Measurements from ENCODE around the gene ZCCHC14.
A peak's percentile ranks its signal among the peaks of the same experiment; 100 is the strongest.
"Not testable (repeated sequence)": the region's sequence is repeated elsewhere in the genome, so short reads cannot be mapped to it uniquely, and the experiment has no call there.

Gene ZCCHC14

DNA sequence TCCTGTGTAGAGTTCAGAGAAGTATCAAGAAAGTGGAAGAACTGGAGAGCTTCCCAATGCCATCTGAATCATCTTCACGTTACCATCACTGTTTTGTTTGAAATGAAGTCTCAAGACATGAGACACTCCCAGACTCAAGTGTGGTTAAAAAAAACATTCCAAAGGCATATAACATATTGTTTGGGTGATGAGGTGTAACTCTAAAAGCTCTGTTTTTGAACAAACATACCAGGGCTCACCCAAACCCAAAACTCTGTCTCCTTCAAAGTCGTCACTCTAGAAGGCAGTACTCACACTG lies 6.3 kb upstream of the ZCCHC14 start:
- DNase-seq (ENCODE audit: low read depth), result peak; percentile 25
- no peak for TF ChIP-seq CTCF (IDR thresholded peaks at IDR 0.05; ENCODE audit: control insufficient read depth, insufficient read depth, low read depth, low read length, missing control alignments)
- H3K4me3 ChIP-seq (ENCODE audit: control insufficient read depth, low read depth, low read length), result no peak overlapping the region

DNA sequence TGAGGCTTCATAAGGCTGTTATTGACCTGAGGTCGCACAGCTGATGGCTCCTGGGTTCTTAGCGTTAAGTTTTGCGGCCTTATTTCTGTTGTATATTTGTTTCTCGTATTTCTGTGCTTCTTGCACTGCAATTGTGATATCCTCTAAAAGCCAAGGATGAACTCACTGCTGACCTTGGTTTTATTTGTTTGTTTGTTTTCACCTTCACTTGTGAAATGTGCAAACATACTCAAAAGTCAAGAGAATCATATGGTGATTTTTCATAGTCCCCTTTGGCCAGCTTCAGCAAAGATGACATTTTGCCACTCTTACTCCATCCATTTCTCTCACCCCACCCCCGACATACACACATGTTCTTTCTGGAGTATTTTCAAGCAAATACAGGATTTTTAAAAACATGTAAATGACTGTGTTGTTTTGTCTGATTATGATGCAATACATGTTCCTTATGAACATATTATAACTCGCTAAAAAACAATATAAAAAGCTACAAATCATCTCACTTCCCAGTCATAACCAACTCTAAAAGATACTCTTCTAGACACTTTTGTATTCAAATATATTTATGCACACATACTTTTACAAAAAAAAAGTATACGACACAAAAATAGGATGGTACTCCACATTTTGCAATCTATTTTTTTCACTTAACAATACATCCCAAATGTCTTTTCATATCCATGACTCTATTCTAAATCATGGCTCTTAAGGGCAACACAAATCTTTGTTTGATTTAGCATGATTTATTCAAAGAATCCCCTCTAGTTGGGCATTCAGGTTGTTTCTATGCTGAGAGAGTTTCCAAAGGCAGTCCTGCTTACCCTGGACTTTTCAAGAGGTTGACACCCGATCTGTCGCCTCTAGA lies 5.7 kb upstream of the ZCCHC14 start:
- DNase-seq (ENCODE audit: low read depth), result no peak
- no peak for TF ChIP-seq CTCF (IDR thresholded peaks at IDR 0.05; ENCODE audit: control insufficient read depth, insufficient read depth, low read depth, low read length, missing control alignments)
- H3K4me3 ChIP-seq (ENCODE audit: control insufficient read depth, low read depth, low read length), result no peak overlapping the region

GRCh38 chr16:87497767-87498290 lies 5.0 kb upstream of the ZCCHC14 start:
- H3K4me3 ChIP-seq (ENCODE audit: control insufficient read depth, low read depth, low read length); DNase-seq (ENCODE audit: low read depth): not testable (repeated sequence)

DNA sequence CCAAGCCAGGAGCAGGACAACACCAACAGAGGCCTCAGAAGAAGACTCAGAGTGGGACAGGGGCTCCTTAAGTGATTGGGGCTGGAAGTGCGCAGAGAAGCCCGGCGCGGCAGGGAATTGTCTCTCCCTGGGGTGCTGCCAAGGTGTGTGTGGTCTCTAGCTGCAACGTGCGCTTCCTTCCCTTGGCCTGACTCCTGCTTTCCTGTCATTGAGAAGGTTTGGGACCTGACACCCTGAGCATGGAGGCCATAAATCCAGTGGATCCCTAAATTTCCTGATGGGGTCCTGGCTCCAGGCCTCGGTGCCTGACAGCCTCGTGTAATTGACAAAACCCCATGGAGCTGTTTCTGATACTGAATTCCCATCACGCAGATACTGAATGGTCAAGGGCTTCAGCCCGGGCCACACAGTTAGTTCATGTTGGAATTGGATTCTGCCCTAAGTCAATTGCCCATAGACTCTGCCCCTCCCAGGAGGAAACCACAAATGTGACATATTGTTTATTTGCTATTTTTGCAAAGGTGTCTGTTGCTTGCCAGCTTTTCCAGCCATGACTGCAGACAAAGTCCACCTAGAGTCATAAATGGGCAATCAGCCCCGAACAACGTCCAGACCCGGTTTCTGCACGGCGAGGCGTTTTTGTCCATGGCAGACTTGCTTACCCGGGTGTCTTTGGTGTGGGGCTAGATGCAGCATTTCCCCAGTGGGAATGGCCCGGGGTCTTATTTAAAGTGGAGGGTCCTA lies 4.4 kb upstream of the ZCCHC14 start:
- H3K4me3 ChIP-seq (ENCODE audit: control insufficient read depth, low read depth, low read length); DNase-seq (ENCODE audit: low read depth): not testable (repeated sequence)

DNA sequence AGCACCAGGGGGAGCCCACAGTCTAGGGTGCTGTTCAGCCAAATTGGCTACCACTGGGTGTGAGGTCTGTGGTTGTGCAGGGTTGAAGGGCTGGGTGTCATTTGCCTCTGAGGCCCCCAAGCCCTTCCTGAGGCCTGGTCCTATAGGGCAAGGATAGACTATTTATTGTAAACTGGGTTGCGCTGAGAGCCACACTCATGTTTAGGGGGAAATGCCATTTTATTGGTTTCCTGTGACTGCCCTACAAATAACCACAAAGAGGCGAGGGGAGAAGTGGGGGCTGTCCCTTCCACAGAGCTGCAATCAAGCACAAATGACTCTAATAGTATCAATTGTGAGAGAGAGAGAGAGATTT lies 3.6 kb upstream of the ZCCHC14 start:
- no peak overlapping the region for H3K4me3 ChIP-seq (ENCODE audit: control insufficient read depth, low read depth, low read length)
- DNase-seq (ENCODE audit: low read depth), result no peak
- TF ChIP-seq CTCF (IDR thresholded peaks at IDR 0.05; ENCODE audit: control insufficient read depth, insufficient read depth, low read depth, low read length, missing control alignments), result no peak

- no peak overlapping the region for H3K4me3 ChIP-seq (ENCODE audit: control insufficient read depth, low read depth, low read length)
- no peak for TF ChIP-seq CTCF (IDR thresholded peaks at IDR 0.05; ENCODE audit: control insufficient read depth, insufficient read depth, low read depth, low read length, missing control alignments)
- no peak for DNase-seq (ENCODE audit: low read depth)
These were observed 3.0 kb upstream of the ZCCHC14 start for GRCh38 chr16:87495578-87496446.

- no peak for DNase-seq (ENCODE audit: low read depth)
- H3K4me3 ChIP-seq (ENCODE audit: control insufficient read depth, low read depth, low read length), result peak overlapping the region; percentile 43
- no peak for TF ChIP-seq CTCF (IDR thresholded peaks at IDR 0.05; ENCODE audit: control insufficient read depth, insufficient read depth, low read depth, low read length, missing control alignments)
These were observed 920 bp upstream of the ZCCHC14 start for GRCh38 chr16:87493608-87494280.

Measured in AG09309 (cell line).